ENCODE measurements around the gene MCHR1. TPM values are rescaled to one million over a fixed set of nuclear protein-coding genes. Genes with fewer than 3 reads are reported as not detected.

The MCHR1 gene
- total and polyA plus RNA-seq, 2 of the 13 experiments (the other 11 are each of a cell fraction or from before 2014, with no cell fraction given): 0.40 to 0.83 TPM

DNA sequence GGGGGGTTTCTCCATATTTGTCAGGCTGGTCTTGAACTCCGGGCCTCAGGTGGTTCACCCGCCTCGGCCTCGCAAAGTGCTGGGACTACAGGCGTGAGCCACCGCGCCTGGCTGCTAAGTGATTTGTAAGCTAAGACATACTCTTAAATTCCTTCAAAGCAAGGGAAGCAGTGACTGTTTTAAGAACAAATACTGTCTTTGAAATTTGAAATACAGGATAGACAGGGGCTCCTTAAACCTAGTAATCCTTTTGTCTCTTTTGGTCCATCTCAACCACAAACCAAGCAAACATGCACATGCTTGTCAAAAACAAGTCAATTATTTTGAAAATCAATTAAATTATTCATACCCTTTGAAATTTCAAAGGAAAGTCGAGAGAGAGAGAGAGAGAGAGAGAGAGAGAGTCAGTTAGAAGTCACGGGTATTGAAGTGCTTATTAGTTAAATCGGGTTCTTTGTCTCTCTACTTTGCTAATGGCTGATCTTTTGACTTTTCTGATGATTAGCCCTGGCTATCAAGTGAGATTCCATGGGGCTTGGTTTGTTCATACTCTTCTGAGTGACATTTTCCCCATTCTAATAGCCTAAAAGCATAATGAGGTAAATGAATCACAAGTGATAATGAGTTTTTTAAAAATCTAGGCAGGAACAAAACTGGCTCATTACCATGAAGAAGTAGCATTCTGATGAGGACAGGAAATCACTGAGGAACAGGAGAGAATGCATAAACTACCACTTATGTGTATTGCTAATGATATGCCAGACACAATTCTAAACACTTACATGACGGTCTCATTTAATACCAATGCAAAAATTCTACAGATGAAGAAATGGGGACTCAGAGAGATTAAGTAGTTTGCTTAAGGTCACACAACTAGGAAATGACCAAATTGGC lies 48.0 kb downstream of the MCHR1 start:
- no peak overlapping the region for H3K27ac ChIP-seq (ENCODE audit: extremely low read length, insufficient read depth, low read length)
- no peaks in the 10 kb centered on the region for H3K9me3 ChIP-seq (ENCODE audit: low read length)
- no peak overlapping the region for H3K4me3 ChIP-seq (replicated peaks in 1 of 3; ENCODE audit: insufficient read depth in 1 of 3, low read depth in 2 of 3, low read length in 3 of 3)
- WGBS (ENCODE audit: low lambda C conversion rate): 76% methylated on average over 11 of the region's 11 CpGs
- no peak for TF ChIP-seq TARDBP (CRISPR knock-in tag; IDR thresholded peaks at IDR 0.05)
- no peak for TF ChIP-seq KDM1A (CRISPR knock-in tag; IDR thresholded peaks at IDR 0.05)
- TF ChIP-seq NR1H2 (CRISPR knock-in tag; IDR thresholded peaks at IDR 0.05; ENCODE audit: borderline replicate concordance, low read depth): no peak
- no peak for TF ChIP-seq ZNF33B (CRISPR knock-in tag; IDR thresholded peaks at IDR 0.05)
- no peak overlapping the region for H2AFZ ChIP-seq (ENCODE audit: low read length)
- peaks cover 12% of the 10 kb centered on the region for H3K4me1 ChIP-seq (ENCODE audit: insufficient read depth, low read length)
- no peak overlapping the region for H3K9ac ChIP-seq (ENCODE audit: insufficient read depth, low read depth, low read length)
- H3K36me3 ChIP-seq (replicated peaks in 1 of 2; ENCODE audit: control insufficient read depth in 1 of 2, insufficient read depth in 2 of 2, low read length in 2 of 2): no peaks in the 10 kb centered on the region
- H3K4me2 ChIP-seq (ENCODE audit: low read depth, low read length): no peak overlapping the region
- no peaks in the 10 kb centered on the region; a peak in 1 of 5 replicates for H3K27me3 ChIP-seq (ENCODE audit: control insufficient read depth in 1 of 2, insufficient read depth in 2 of 2, low read length in 2 of 2)
- FAIRE-seq: no peak
- no peaks in the 10 kb centered on the region for H3K79me2 ChIP-seq (ENCODE audit: insufficient read depth, low read length)
- ChIA-PET POLR2A (no interaction called here), CTCF (ENCODE audit: low intra/inter-chr PET ratio, low total read pairs) (no interaction called here)
- no peaks in the 10 kb centered on the region for H4K20me1 ChIP-seq (ENCODE audit: insufficient read depth, low read length)
- DNase-seq (ENCODE audit: low spot score): no peak
- no peak for ATAC-seq
- no TSS peak for BruUV-seq (replicated peaks)
- intact Hi-C loops (cut with micrococcal nuclease; ENCODE audit: unreplicated experiment) (no loop called here), in situ Hi-C loops (cut with HindIII; ENCODE audit: extremely low pct_ligation_motif_present, low pct_unique_long_range_greater_than_20kb) (no loop called here)

GRCh38 chr22:40727964-40728615 lies 48.8 kb downstream of the MCHR1 start:
- H3K9me3 ChIP-seq (ENCODE audit: low read length): no peaks in the 10 kb centered on the region
- H3K4me1 ChIP-seq (ENCODE audit: insufficient read depth, low read length): peaks cover 19% of the 10 kb centered on the region
- in situ Hi-C loops (cut with HindIII; ENCODE audit: extremely low pct_ligation_motif_present, low pct_unique_long_range_greater_than_20kb): no loop called here
- H3K27me3 ChIP-seq (ENCODE audit: control insufficient read depth in 1 of 2, insufficient read depth in 2 of 2, low read length in 2 of 2): no peaks in the 10 kb centered on the region; a peak in 1 of 5 replicates
- no peaks in the 10 kb centered on the region for H3K36me3 ChIP-seq (replicated peaks in 1 of 2; ENCODE audit: control insufficient read depth in 1 of 2, insufficient read depth in 2 of 2, low read length in 2 of 2)
- POLR2A ChIA-PET: interaction anchor here (1.2 kb wide), 1 partner anchor 14 kb away, joined by 3 read pairs; no protein-coding TSS in a partner anchor
- H4K20me1 ChIP-seq (ENCODE audit: insufficient read depth, low read length): no peaks in the 10 kb centered on the region
- no peak overlapping the region for H3K9ac ChIP-seq (ENCODE audit: insufficient read depth, low read depth, low read length)
- no peak for DNase-seq (ENCODE audit: low spot score)
- H3K4me2 ChIP-seq (ENCODE audit: low read depth, low read length): no peak overlapping the region
- no peak overlapping the region for H3K4me3 ChIP-seq (replicated peaks in 1 of 3; ENCODE audit: insufficient read depth in 1 of 3, low read depth in 2 of 3, low read length in 3 of 3)
- BruUV-seq (replicated peaks): no TSS peak
- no peak for FAIRE-seq
- CTCF ChIA-PET (ENCODE audit: low intra/inter-chr PET ratio, low total read pairs): no interaction called here
- H2AFZ ChIP-seq (ENCODE audit: low read length): no peak overlapping the region
- no peak for TF ChIP-seq BATF2 (CRISPR knock-in tag; IDR thresholded peaks at IDR 0.05)
- TF ChIP-seq FOXP4 (CRISPR knock-in tag; IDR thresholded peaks at IDR 0.05): no peak
- no peak for TF ChIP-seq ZNF224 (CRISPR knock-in tag; IDR thresholded peaks at IDR 0.05)
- no peak for TF ChIP-seq ZNF781 (CRISPR knock-in tag; IDR thresholded peaks at IDR 0.05; ENCODE audit: borderline replicate concordance, not compliant biosample characterization)
- no peak for TF ChIP-seq EP300 (IDR thresholded peaks at IDR 0.05; ENCODE audit: low read depth in 2 of 2, low read length in 2 of 2)
- TF ChIP-seq EP300 (CRISPR knock-in tag; IDR thresholded peaks at IDR 0.05; ENCODE audit: borderline replicate concordance): no peak
- TF ChIP-seq, protein P1, sequence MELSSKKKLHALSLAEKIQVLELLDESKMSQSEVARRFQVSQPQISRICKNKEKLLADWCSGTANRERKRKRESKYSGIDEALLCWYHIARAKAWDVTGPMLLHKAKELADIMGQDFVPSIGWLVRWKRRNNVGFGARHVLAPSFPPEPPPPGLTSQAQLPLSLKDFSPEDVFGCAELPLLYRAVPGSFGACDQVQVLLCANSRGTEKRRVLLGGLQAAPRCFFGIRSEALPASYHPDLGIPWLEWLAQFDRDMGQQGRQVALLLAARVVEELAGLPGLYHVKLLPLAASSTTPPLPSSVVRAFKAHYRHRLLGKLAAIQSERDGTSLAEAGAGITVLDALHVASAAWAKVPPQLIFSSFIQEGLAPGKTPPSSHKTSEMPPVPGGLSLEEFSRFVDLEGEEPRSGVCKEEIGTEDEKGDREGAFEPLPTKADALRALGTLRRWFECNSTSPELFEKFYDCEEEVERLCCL (CRISPR knock-in tag; IDR thresholded peaks at IDR 0.05; ENCODE audit: borderline replicate concordance): no peak
- no peak for TF ChIP-seq MXI1 (IDR thresholded peaks at IDR 0.05; ENCODE audit: borderline replicate concordance, low read depth, low read length)
- no peak for TF ChIP-seq ZNF446 (CRISPR knock-in tag; IDR thresholded peaks at IDR 0.05)
- no peak overlapping the region for H3K27ac ChIP-seq (ENCODE audit: extremely low read length, insufficient read depth, low read length)
- intact Hi-C loops (cut with micrococcal nuclease; ENCODE audit: unreplicated experiment): no loop called here
- no peaks in the 10 kb centered on the region for H3K79me2 ChIP-seq (ENCODE audit: insufficient read depth, low read length)
- ATAC-seq: no peak
- WGBS (ENCODE audit: low lambda C conversion rate): 69% methylated on average over 14 of the region's 14 CpGs

Data from HepG2 (cell line).